ENCODE results near the gene KLF8.

The KLF8 gene

DNA sequence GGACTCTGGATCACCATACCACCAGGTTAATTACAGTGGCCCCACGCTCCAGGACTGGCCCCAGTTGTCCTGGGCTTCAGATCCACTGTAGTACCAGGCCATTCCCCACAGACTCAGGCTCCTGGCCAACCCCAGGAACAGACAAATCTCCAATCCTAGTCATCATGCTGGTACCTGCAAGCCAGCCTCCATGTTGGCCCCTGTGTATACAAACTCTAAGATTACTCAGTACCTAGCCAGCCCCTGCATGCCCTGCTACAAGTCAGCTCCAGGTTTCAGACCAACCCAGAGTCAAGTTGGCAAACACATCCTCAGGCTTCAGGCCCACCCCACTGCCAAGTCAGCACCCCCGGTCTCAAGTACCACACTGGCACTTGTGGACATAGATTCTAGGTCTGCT is 85.9 kb downstream of the KLF8 start:
- ATAC-seq: no peak
- TF ChIP-seq RARB (CRISPR knock-in tag; IDR thresholded peaks at IDR 0.05) (no peak), CREB5 (CRISPR knock-in tag; IDR thresholded peaks at IDR 0.05; ENCODE audit: low read depth) (no peak), BACH2 (CRISPR knock-in tag; IDR thresholded peaks at IDR 0.05; ENCODE audit: borderline replicate concordance) (no peak), ZNF8 (CRISPR knock-in tag; IDR thresholded peaks at IDR 0.05) (no peak), PPARA (CRISPR knock-in tag; IDR thresholded peaks at IDR 0.05; ENCODE audit: borderline replicate concordance) (no peak)
- TF ChIP-seq, protein P1, sequence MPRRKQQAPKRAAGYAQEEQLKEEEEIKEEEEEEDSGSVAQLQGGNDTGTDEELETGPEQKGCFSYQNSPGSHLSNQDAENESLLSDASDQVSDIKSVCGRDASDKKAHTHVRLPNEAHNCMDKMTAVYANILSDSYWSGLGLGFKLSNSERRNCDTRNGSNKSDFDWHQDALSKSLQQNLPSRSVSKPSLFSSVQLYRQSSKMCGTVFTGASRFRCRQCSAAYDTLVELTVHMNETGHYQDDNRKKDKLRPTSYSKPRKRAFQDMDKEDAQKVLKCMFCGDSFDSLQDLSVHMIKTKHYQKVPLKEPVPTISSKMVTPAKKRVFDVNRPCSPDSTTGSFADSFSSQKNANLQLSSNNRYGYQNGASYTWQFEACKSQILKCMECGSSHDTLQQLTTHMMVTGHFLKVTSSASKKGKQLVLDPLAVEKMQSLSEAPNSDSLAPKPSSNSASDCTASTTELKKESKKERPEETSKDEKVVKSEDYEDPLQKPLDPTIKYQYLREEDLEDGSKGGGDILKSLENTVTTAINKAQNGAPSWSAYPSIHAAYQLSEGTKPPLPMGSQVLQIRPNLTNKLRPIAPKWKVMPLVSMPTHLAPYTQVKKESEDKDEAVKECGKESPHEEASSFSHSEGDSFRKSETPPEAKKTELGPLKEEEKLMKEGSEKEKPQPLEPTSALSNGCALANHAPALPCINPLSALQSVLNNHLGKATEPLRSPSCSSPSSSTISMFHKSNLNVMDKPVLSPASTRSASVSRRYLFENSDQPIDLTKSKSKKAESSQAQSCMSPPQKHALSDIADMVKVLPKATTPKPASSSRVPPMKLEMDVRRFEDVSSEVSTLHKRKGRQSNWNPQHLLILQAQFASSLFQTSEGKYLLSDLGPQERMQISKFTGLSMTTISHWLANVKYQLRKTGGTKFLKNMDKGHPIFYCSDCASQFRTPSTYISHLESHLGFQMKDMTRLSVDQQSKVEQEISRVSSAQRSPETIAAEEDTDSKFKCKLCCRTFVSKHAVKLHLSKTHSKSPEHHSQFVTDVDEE (CRISPR knock-in tag; IDR thresholded peaks at IDR 0.05): no peak

DNA sequence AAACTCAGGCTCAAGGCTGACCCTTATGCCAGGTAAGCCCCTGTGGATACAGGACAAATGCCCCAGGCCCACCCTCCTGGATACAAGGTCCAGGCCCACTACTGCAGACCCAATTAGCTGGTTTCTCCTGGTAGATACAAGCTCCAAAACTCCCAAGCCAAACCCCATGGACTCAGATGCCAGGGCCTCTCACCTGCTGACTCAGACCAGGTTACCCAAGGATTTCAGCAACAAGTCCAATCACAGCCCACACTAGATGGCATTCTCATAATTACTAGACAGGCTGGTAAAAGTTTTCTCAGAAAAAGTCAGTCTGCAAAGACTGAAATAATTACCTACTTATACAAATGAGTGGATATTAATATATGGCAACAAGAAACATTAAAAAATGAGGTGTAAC is 87.0 kb downstream of the KLF8 start:
- no peak for TF ChIP-seq PATZ1 (CRISPR knock-in tag; IDR thresholded peaks at IDR 0.05; ENCODE audit: borderline replicate concordance)
- ATAC-seq: no peak
